Muscle layer of duodenum (tissue), 2 donors: ENCODE data around the gene TAOK2.

Source experiments
- H3K27ac ChIP-seq: one replicate; pipeline ENCODE4 v1.7.0; 2013; ENCODE audit warnings: mild to moderate bottlenecking, low read length
- H3K27me3 ChIP-seq: one replicate; pipeline ENCODE4 v1.7.0; 2013; ENCODE audit warnings: low read depth, mild to moderate bottlenecking, control low read depth, low read length
- H3K36me3 ChIP-seq, 2 donors: one replicate each; pipeline ENCODE4 v1.7.0; 2013; ENCODE audit warnings: low read length in 2 of 2, control low read depth in 1 of 2, mild to moderate bottlenecking in 1 of 2; ENCODE audit not compliant: insufficient read depth in 2 of 2, control insufficient read depth in 1 of 2
- H3K4me1 ChIP-seq, 2 donors: one replicate each; pipeline ENCODE4 v1.7.0; 2013; ENCODE audit warnings: low read length in 2 of 2, mild to moderate bottlenecking in 2 of 2, control low read depth in 1 of 2, moderate library complexity in 1 of 2; ENCODE audit not compliant: insufficient read depth in 2 of 2, control insufficient read depth in 1 of 2
- H3K4me3 ChIP-seq, 2 donors: one replicate each; pipeline ENCODE4 v1.7.0; 2013; ENCODE audit warnings: low read length in 2 of 2, low read depth in 1 of 2, mild to moderate bottlenecking in 1 of 2
- H3K9me3 ChIP-seq, 2 donors: one replicate each; pipeline ENCODE4 v1.7.0; 2013; ENCODE audit warnings: low read length in 2 of 2, control low read depth in 1 of 2, mild to moderate bottlenecking in 1 of 2; ENCODE audit not compliant: control insufficient read depth in 1 of 2
- donor health status: healthy.

Gene TAOK2

DNA sequence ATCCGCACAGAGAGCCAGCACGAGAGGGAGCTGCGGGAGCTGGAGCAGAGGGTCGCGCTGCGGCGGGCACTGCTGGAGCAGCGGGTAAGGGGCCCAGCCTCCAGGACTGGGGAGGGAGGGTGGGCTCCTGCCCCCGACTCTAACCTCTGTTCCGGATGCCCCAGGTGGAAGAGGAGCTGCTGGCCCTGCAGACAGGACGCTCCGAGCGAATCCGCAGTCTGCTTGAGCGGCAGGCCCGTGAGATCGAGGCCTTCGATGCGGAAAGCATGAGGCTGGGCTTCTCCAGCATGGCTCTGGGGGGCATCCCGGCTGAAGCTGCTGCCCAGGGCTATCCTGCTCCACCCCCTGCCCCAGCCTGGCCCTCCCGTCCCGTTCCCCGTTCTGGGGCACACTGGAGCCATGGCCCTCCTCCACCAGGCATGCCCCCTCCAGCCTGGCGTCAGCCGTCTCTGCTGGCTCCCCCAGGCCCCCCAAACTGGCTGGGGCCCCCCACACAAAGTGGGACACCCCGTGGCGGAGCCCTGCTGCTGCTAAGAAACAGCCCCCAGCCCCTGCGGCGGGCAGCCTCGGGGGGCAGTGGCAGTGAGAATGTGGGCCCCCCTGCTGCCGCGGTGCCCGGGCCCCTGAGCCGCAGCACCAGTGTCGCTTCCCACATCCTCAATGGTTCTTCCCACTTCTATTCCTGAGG, 17.4 kb downstream of the TAOK2 start:
- Histone ChIP-seq H3K4me1 (peaks cover 13% of the 10 kb centered on the region in 2 donors), H3K4me3 (no peak overlapping the region), H3K9me3 (no peaks in the 10 kb centered on the region), H3K27ac (no peak overlapping the region), H3K36me3 (peaks cover 35 to 79% of the 10 kb centered on the region in 2 donors), H3K27me3 (no peaks in the 10 kb centered on the region)

DNA sequence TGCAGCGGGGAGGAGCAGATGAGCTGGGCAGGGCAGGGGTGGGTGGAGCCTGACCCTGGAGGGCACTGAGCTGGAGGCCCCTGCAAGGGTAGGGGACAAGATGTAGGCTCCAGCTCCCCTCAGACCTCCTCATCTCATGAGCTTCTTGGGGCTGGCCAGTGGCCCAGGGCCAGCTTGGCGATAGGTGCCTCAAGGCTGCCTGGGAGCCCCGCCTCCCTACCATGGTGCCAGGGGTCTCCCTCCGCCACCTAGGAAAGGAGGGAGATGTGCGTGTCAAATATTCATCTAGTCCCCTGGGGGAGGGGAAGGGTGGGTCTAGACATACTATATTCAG, 17.9 kb downstream of the TAOK2 start:
- Histone ChIP-seq H3K27me3 (no peaks in the 10 kb centered on the region), H3K4me3 (no peak overlapping the region), H3K4me1 (peaks cover 14 to 15% of the 10 kb centered on the region in 2 donors), H3K27ac (no peak overlapping the region), H3K36me3 (peaks cover 30 to 74% of the 10 kb centered on the region in 2 donors), H3K9me3 (no peaks in the 10 kb centered on the region)

DNA sequence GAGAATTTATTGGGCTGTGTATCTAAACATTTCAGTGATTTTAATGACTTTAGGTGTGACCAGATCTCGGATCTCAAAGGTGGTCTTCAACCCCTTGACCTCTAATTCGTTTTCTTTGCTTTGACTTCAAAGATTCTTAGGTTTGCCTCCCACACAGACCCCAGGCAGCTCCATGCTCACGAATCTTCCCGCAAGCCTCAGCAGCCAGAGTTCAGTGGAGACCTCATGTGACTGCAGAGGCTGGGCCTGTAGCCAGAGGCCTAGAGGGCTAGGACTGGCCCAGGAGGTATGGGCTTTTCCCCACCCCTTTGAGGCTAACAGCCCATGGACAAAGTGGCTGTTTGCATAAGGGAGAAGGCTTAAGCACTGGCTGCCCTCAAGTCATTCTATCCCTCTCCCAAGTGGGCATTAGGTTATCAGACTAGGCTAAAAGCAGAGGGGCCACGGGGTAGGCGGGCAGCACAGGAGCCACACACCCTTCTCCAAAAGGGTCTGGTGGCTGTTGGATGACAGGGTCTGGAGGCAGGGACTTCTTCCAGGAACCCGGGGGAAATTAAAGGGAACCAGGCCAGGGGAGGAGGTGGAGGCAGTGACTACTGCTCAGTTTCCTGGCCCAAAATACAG, 18.8 kb downstream of the TAOK2 start:
- Histone ChIP-seq H3K27me3 (no peaks in the 10 kb centered on the region), H3K9me3 (no peaks in the 10 kb centered on the region), H3K27ac (no peak overlapping the region), H3K4me1 (peaks cover 20 to 22% of the 10 kb centered on the region in 2 donors), H3K36me3 (peaks cover 26 to 64% of the 10 kb centered on the region in 2 donors), H3K4me3 (no peak overlapping the region)

DNA sequence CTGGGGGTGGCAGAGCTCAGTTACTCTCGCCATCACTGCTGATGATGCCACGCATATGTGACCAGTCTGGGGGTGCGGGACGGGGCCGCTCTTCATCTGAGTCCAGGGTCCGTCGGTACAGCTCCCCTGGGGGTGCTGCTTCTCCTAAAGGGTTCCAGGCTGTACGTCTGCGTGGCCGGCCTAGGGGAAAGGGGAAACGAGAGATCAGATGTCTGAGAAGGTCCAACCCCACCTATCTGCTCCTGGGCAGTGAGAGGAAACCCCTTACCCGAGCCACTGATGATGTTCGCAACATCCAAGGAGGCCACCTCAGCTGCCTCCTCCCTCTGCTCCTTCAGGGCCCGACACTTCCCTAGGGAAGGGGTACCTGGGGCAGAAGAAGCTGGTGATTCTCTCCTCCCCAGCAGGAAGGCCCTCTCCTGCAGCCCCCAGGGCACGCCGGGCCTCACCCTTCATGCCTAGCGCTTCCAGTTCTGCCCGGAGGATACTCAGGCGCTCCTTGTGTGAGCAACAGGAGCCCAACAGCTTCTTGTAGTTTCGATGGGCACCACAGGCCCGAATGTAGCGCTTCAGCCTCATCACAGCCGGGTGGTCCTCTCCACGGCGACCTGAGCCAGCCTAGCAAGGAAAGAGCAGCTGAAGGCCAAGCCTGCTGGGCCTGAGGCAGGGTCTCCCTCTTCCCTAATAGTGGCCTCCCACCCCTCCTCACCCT, 19.7 kb downstream of the TAOK2 start:
- no peak overlapping the region for H3K27ac ChIP-seq

DNA sequence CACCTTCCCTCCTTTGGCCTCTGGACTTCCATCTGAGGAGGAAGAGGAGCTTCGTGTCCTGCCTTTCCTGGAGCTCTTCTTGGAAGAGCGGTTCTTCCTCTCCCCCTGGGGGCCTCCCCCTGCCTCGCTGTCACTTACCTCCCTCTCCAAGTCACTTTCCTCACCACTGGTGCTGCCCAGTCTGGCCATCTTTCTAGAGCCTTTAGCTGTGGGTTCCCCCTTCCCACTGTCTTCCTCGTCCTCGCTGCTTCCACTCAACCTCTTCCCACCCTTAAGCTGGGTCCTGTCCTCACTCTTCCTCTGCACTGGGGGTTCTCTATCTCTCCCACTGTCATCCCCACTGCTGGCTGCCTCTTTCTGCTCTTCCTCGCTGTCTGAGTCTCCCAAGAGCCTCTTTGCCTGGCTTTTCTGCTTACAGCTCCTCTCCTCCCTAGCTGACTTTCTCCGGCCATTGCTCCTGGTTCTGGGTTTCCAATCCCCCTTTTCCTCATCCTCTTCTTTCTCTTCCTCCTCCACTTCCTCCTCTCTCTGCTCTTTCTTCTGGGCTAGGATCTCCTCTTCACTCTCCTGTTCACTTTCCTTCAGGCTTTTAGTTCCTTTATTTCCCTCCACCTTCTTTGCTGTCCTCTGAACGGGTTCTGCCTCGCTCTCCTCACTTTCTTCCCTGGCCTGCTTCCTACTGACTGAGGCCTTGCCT, 20.4 kb downstream of the TAOK2 start:
- Histone ChIP-seq H3K9me3 (no peaks in the 10 kb centered on the region), H3K4me3 (peak overlapping the region; percentile 95 to 98), H3K36me3 (peaks cover 21 to 49% of the 10 kb centered on the region in 2 donors), H3K4me1 (peaks cover 20 to 22% of the 10 kb centered on the region in 2 donors), H3K27me3 (no peaks in the 10 kb centered on the region), H3K27ac (no peak overlapping the region)

More for the DNA sequence above, 19.7 kb downstream of the TAOK2 start:
- Histone ChIP-seq H3K4me1 (peaks cover 20 to 22% of the 10 kb centered on the region in 2 donors), H3K36me3 (peaks cover 21 to 56% of the 10 kb centered on the region in 2 donors), H3K27me3 (no peaks in the 10 kb centered on the region), H3K9me3 (no peaks in the 10 kb centered on the region), H3K4me3 (no peak overlapping the region)

DNA sequence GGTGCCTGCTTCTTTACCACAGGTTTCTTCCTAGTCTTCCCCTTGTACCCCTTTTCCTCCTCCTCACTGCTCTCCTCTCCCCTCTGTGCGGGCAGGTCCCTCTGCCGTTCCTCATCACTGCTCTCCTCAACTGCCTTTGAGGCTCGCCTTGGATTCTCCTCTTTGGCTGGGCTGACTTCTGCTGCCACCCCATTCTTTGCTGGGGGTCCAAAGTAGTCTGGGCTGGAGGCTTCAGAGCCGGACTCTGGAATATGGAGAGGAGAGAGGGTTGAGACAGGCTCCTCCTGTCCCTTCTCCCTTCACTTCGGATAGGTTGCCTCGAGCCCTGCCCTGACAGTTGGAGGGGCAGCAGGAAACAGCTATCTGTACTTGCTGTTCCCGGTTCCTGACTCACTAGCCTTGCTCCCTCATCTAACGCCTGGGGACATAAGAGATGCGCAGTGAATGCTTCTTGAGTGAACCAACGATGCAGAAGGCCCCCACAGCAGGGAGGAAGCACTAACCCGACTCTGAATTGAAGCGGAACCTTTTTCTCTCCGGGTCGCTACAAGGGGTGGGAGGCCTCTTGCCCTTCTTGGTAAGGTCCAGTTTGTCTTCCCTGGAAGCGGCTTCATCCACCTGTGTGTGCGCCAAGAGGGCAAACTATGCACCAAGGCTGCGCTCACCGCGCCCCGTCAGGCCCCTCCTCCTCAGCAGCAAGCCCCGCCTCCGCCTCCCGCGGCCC, 21.1 kb downstream of the TAOK2 start:
- H3K9me3 ChIP-seq: no peaks in the 10 kb centered on the region
- H3K27ac ChIP-seq: peak overlapping the region; percentile 99
- H3K4me3 ChIP-seq: peak overlapping the region; percentile 95 to 98
- peaks cover 14 to 43% of the 10 kb centered on the region in 2 donors for H3K36me3 ChIP-seq
- H3K4me1 ChIP-seq: peaks cover 20 to 22% of the 10 kb centered on the region in 2 donors
- H3K27me3 ChIP-seq: no peaks in the 10 kb centered on the region

DNA sequence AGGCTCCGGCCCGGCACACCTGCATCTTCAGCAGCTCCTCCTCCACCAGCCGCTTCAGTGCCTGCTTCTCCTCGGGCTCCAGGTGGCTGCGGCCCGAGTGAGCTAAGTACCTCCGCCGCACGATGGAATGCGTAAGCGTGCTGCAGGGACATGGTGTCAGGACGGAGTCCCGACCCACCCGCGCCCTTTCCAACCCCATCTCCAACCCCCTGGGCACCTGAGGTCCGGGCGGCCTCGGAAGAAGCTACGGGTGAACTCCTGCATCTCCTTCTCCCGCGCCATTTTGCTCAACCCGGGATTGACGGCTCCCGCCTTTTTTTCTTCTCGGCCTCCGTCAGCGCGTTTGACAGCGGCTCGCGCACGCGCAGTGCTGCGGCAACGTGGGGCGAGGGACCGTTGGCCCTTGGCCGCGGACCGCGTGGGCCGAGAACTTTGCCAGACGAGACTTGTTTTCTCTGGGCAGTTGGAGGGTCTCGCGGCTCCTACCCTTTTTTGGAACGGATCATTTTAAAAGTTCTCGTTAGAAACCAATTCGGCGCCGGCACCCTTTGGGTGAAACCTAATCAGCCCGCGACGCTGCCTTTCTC, 21.7 kb downstream of the TAOK2 start, which contains the start of gene HIRIP3:
Gene HIRIP3 (minus strand): TSS at position 294 of the 587 bp plus-strand sequence. CDS start 12 bp downstream, at position 282.
- peaks cover 12 to 42% of the 10 kb centered on the region in 2 donors for H3K36me3 ChIP-seq
- H3K9me3 ChIP-seq: no peaks in the 10 kb centered on the region
- H3K27me3 ChIP-seq: no peaks in the 10 kb centered on the region
- peak within 1 kb of the TSS; percentile 99 for H3K27ac ChIP-seq
- peaks cover 20 to 22% of the 10 kb centered on the region in 2 donors for H3K4me1 ChIP-seq
- H3K4me3 ChIP-seq: peak within 1 kb of the TSS; percentile 95 to 98

DNA sequence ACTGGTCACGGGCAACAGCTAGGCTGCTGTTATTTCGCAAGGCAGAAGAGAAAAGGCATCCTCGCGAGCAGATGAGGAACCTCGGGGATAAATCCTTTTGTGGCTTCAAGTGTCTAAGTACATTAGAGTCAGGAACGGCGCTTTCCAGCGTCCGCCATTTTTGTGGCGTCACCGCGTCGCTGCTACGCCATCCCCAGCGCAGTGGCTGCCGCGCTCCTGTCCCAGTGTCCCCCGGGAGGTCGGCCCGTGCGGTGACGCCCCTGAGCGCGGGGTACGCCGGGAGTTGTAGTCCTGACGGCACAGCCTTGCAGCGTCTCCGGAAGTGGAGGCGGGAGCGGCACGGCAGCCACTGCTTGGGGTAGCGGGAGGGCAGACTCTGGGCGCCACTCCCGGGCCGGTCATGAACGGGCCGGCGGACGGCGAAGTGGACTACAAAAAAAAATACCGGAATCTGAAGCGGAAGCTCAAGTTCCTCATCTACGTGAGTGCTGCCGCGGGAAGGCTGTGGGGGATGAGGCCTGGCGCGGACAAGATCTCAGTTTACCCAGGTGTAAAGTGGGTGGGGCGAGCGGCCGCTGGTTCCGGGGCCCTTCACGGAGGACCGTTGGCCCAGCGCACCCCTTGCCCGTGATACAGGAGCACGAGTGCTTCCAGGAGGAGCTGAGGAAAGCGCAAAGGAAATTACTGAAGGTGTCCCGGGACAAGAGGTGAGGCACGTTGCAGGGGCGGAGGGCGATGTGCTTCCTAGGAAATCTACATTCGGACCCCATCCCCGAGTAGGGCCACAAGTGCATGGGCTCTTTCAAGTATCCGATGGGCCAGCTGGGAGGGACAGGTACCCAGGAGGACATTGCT, 22.5 kb downstream of the TAOK2 start, which contains the start of gene INO80E:
Gene INO80E (plus strand): TSS at position 331 of the 855 bp plus-strand sequence. CDS start 70 bp downstream, at position 401.
- peaks cover 12 to 42% of the 10 kb centered on the region in 2 donors for H3K36me3 ChIP-seq

DNA sequence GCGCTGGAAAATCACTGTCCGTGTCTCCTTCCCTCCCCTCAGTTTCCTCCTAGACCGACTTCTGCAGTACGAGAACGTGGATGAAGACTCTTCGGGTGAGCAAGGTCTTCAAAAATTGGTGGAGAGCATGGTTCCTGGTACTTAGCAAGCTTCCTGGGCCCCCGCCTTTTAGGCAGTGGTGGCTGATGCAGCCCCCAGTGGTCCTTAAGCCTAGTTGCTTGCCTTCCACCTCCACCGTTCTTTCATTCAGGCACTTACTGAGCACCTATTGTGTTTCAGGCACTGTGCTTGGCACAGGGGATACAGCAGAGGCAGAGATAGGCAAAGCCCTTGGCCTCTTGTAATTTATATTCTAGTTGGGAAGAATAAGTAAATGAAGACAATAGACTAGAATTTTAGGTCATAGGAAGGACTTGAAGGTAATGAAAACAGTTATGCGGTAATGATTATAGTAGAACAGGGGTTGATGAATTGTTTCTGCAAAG, 23.1 kb downstream of the TAOK2 start:
- Histone ChIP-seq H3K4me1 (peaks cover 20 to 22% of the 10 kb centered on the region in 2 donors), H3K27me3 (no peaks in the 10 kb centered on the region), H3K27ac (peak overlapping the region; percentile 46), H3K9me3 (no peaks in the 10 kb centered on the region), H3K36me3 (peaks cover 12 to 40% of the 10 kb centered on the region in 2 donors), H3K4me3 (peak overlapping the region; percentile 95 to 98)

More for the DNA sequence above, 22.5 kb downstream of the TAOK2 start, which contains the start of gene INO80E:
- Histone ChIP-seq H3K27me3 (no peaks in the 10 kb centered on the region), H3K4me3 (peak within 1 kb of the TSS; percentile 95 to 98), H3K4me1 (peaks cover 20 to 22% of the 10 kb centered on the region in 2 donors), H3K27ac (peak within 1 kb of the TSS; percentile 99), H3K9me3 (no peaks in the 10 kb centered on the region)
